GM21528 (cell line): ENCODE results near the gene ASTL.

Experiments
- ATAC-seq: cut with Tn5 transposase; IDR thresholded peaks from one replicate; pipeline ENCODE4 v1.9.1; 2021; ENCODE audit warnings: mild to moderate bottlenecking, moderate library complexity; ENCODE audit not compliant: unreplicated experiment, low FRiP score

Gene ASTL

GRCh38 chr2:96131813-96132745 lies 6.2 kb downstream of the ASTL start:
- no peak for ATAC-seq

- no peak for ATAC-seq
Measured at GRCh38 chr2:96131152-96131812, 7.0 kb downstream of the ASTL start.

- no peak for ATAC-seq
Measured at GRCh38 chr2:96130483-96130882, 7.8 kb downstream of the ASTL start.

- no peak for ATAC-seq
Measured at GRCh38 chr2:96129528-96130120, 8.7 kb downstream of the ASTL start.

- ATAC-seq: no peak
Measured at GRCh38 chr2:96128456-96128855, 9.8 kb downstream of the ASTL start.

- no peak for ATAC-seq
Measured at GRCh38 chr2:96124406-96125265, 13.7 kb downstream of the ASTL start.

- ATAC-seq: no peak
Measured at GRCh38 chr2:96123936-96124335, 14.4 kb downstream of the ASTL start.

- no peak for ATAC-seq
Measured at GRCh38 chr2:96123290-96123689, 15.0 kb downstream of the ASTL start.

GRCh38 chr2:96122391-96122790 lies 15.9 kb downstream of the ASTL start:
- ATAC-seq: no peak

- ATAC-seq: no peak
Measured at GRCh38 chr2:96121414-96121813, 16.9 kb downstream of the ASTL start.

- ATAC-seq: no peak
Measured at GRCh38 chr2:96120991-96121390, 17.3 kb downstream of the ASTL start.

- no peak for ATAC-seq
Measured at GRCh38 chr2:96120091-96120720, 18.1 kb downstream of the ASTL start.

- no peak for ATAC-seq
Measured at GRCh38 chr2:96119389-96119751, 18.9 kb downstream of the ASTL start.

GRCh38 chr2:96118698-96119388 lies 19.5 kb downstream of the ASTL start:
- ATAC-seq: no peak

GRCh38 chr2:96117701-96118588 lies 20.4 kb downstream of the ASTL start:
- ATAC-seq: no peak

GRCh38 chr2:96116879-96117533 lies 21.3 kb downstream of the ASTL start:
- ATAC-seq: peak; percentile 72

GRCh38 chr2:96116424-96116878 lies 21.9 kb downstream of the ASTL start, which contains the start of gene ADRA2B:
ADRA2B (minus strand) TSS chr2:96116571; CDS start chr2:96116149, 422 bp downstream.
- peak; percentile 48 for ATAC-seq
